IPS DF 4.7 (cell line): ENCODE data around the gene BICRA.
"Not testable (repeated sequence)": the region's sequence is repeated elsewhere in the genome, so short reads cannot be mapped to it uniquely, and the experiment has no call there.

Experiments used
- DNase-seq: peaks from one replicate; pipeline ENCODE4 v3.0.0-alpha.2; 2013; ENCODE audit warnings: low spot score; ENCODE audit errors: extremely low read depth

The BICRA gene

DNA sequence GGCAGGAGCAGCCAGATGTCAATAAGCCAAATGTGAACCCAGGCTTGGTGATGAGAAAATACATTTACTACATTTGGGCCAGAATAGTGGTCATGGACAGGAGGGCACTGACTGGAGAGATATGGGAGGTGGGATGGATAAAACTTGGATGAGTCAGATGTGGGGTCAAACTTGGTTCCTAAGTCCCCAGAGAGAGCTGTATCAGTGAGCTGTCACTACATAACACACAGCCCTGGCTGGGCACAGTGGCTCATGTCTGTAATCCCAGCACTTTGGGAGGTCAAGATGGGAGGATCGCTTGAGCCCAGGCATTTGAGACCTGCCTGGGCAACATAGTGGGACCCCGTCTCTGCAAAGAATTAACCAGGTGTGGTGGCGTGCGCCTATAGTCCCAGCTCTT lies 52.7 kb downstream of the BICRA start:
- DNase-seq = no peak

DNA sequence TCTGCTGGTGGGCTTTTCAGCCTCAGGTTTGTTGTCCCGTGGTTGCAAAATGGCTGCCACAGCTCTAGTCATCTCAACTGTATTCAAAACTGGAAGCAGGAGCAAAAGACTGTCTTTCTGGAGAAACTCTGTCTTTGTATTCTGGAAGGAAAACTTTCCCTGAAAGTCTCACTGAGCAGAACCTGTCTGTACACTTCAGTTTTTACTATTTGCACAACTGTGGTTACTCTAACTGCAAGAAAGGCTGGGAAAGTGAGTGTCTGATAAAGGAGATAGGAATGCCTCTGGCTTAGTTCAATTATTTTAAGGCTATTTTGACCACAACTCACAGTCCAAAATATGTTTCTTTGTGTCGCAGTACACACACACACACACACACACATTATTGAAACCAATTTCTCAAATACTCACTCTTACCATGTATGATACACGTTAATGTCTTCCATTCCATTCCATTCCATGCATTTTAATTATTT lies 54.5 kb downstream of the BICRA start:
- DNase-seq = no peak

DNA sequence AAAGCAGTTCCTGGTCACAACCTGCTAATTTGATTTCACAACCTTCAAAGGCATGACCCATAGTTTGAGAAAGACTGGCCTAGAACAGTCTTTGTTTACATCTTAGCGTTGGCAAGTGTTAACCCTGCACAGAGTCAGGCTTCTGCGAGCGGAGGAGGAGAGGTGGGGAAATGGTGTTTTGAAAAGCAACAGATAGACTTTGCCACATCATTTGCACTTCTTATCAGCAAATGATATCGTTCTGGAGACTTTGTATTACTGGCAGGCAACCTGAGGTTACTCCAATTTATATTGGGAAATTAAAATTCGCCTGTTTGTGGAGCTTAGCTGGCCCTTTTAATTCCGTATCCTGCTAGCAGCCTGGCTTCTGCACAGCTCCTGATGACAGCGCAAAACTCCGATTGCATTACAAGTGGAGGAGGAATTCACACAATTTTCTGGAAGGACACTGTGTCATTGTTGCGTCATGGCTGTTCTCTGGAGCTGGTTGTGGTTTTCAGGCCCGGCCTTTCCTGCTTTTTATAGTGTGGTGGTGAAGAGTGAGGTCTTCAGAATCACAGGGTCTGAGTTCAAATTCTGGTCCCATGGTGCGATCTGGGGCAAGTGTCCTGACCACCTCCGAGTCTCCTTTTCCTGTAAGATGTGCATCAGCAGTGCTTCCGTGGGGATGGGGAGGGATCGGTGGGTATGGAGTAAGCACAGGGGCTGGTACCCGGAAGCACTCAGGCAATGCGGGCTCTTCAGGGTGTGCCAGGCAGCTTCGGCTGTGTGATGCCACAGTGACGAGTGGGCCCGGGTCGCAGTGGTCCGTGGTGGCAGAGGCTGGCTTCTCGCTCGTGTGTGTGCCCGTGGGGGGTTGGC lies 55.2 kb downstream of the BICRA start:
- DNase-seq = no peak

GRCh38 chr19:47668556-47668955 lies 59.6 kb downstream of the BICRA start:
- not testable (repeated sequence) for DNase-seq

GRCh38 chr19:47670736-47671135 lies 61.8 kb downstream of the BICRA start:
- DNase-seq = no peak

GRCh38 chr19:47671499-47671898 lies 62.6 kb downstream of the BICRA start:
- no peak for DNase-seq

- no peak for DNase-seq
Measured at GRCh38 chr19:47673426-47673825, 64.5 kb downstream of the BICRA start.

GRCh38 chr19:47674548-47674947 lies 65.6 kb downstream of the BICRA start:
- DNase-seq = no peak

GRCh38 chr19:47675271-47675670 lies 66.3 kb downstream of the BICRA start:
- no peak for DNase-seq

DNA sequence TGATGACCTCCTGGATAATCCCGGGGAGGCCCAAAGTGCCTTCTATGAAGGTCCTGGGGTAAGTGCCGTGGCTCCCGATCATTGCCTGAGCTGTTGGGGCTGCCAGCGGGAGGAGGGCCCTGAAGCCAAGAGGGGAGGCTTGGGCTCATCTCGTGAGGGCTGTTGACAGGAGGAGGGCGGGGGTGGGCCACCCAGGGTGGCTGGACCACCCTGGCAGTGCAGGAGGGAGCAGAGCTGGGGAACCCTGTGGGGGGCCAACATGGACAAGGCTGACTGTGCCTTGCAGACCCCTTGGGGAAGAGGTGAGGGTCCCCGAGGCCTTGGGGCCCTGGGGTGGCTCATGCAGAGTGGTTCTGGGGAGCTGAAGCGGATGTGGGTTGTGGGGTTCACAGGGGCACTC lies 66.9 kb downstream of the BICRA start:
- no peak for DNase-seq

- DNase-seq = no peak
Measured at GRCh38 chr19:47676811-47677210, 67.9 kb downstream of the BICRA start.

- DNase-seq = no peak
Measured at GRCh38 chr19:47679251-47679900, 70.4 kb downstream of the BICRA start.

GRCh38 chr19:47679922-47680857 lies 71.3 kb downstream of the BICRA start:
- no peak for DNase-seq

DNA sequence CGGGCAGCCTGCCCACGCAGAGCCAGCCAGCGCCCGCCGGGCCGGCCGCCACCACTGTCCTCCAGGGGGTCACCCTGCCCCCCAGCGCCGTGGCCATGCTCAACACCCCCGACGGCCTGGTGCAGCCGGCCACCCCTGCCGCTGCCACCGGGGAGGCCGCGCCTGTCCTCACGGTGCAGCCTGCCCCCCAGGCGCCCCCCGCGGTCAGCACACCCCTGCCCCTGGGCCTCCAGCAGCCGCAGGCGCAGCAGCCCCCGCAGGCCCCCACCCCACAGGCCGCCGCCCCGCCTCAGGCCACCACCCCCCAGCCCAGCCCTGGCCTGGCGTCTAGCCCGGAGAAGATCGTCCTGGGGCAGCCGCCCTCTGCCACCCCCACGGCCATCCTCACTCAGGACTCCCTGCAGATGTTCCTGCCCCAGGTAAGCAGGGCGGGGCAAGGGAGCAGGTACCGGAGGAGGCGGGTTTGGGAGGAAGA lies 72.0 kb downstream of the BICRA start:
- DNase-seq = no peak

DNA sequence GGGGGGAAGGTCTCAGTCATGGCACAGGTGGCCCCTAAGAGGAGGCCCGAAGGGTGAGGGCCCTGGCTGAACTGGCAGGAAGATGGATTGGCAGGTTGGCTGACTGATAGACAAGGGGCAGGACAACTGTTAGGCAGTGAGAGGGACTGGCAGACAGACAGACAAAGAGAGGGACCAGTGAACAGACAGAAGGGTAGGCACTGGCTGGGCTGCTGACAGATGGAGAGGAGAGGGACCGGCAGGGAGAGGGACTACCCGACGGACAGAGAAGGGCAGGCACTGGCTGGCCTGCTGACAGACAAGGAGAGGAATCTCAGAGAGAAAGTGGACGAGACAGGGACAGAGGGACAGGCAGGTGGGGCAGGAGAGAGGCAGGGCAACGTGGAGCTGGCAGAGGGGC lies 72.5 kb downstream of the BICRA start:
- no peak for DNase-seq

GRCh38 chr19:47681936-47682335 lies 73.0 kb downstream of the BICRA start:
- DNase-seq = no peak

DNA sequence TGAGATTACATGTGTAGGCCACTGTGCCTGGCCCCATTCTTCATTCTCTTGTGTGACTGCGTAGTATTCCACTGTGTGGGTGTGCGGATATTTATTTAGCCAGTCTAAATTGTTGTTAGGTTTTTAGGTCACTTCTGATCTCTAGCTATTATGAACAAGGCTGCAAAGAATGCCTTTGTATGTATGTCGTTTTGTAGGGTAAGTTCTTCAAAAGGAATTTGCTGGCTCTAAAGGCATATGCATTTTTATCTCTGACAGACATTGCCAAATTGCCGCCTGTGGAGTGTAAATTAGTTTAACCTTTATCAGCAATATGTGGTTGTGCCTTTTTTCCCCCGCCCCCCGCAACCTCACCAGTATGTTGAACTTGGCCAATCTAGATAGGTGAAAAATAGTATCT lies 74.0 kb downstream of the BICRA start:
- DNase-seq = no peak

GRCh38 chr19:47686679-47687450 lies 77.9 kb downstream of the BICRA start:
- no peak for DNase-seq

DNA sequence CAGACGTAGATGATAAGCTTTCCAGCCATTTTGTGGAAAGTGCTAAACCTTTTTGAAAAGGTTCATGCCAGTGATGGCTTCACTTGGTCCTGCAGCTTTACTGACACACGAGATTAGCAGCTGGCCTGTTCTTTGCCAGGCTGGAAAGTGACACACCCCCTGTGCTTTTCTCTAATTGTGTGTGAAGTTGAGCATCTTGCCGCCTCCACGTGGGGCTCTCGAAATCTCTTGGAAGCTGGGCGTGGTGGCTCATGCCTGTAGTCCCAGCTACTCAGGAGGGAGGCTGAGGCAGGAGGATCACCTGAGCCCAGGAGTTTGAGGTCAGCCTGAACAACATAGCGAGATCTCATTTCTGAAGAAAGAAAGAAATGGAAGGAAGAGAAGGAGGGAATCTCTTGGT lies 79.0 kb downstream of the BICRA start:
- no peak for DNase-seq

DNA sequence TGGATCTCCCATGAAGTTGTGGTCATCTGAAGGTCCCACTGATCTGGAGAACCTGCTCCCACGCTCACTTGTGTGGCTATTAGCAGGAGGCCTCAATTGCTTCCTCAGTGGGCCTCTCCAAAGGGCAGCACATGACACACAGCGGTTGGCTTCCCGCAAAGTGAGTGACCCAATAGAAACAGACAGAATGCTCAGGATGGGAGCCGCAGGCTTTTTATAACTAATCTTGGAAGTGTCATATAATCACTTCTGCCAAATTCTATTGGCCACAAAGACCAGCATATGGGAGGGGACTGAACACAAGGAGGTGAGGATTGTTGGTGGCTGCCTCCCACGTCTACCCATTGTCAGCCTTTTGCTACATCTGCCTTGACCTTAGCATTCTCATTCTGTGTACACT lies 82.2 kb downstream of the BICRA start:
- no peak for DNase-seq

DNA sequence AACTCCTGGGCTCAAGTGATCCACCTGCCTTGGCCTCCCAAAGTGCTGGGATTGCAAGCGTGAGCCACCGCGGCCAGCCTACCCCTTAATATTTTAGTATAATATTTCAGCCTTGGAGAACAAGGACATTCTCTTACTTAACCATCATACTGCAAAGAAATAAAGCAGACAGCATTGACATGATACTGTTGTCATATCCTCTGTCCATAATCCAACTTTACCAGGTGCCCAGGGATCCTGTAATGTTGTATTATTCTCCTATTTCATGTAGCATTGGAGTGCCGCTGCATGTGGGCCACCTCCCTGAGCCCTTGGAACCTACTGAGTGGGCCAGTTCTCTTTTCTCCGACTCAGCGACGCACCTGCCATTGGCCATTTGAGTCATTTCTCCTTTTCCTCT lies 82.8 kb downstream of the BICRA start:
- no peak for DNase-seq
